AG04450 (cell line): ENCODE data around the gene FAM237B. TPM values are rescaled to one million over a fixed set of nuclear protein-coding genes. Genes with fewer than 3 reads are reported as not detected.
"Not testable (repeated sequence)": the region's sequence is repeated elsewhere in the genome, so short reads cannot be mapped to it uniquely, and the experiment has no call there.

Experiments used
- CTCF ChIA-PET: fragments of 300-600, 350-600 bp; formaldehyde crosslinking; extraction: SDS; loops from one replicate; lab custom pipeline; 2022; ENCODE audit warnings: antibody characterized with exemption, inconsistent platforms; lab: Charles Lee
- POLR2A ChIA-PET: fragments of 350-600 bp; formaldehyde crosslinking; extraction: SDS; loops from one replicate; lab custom pipeline; 2021; ENCODE audit warnings: antibody characterized with exemption, inconsistent platforms; lab: Yijun Ruan, JAX
- DNase-seq: peaks from one replicate; pipeline ENCODE4 v3.0.0-alpha.2; 2011; ENCODE audit warnings: low read depth, low spot score
- H3K27ac ChIP-seq: one replicate; pipeline ENCODE4 v1.5.1; 2012; ENCODE audit warnings: low read depth, low read length, control low read depth
- H3K27me3 ChIP-seq: one replicate; pipeline ENCODE4 v1.6.0; 2012; ENCODE audit warnings: low read length; ENCODE audit not compliant: control insufficient read depth, insufficient read depth
- H3K4me3 ChIP-seq: 2 replicates; pipeline ENCODE4 v1.5.1; 2011; ENCODE audit warnings: mild to moderate bottlenecking, low read depth, low read length, control low read depth
- H3K9me3 ChIP-seq: 2 replicates; pipeline ENCODE4 v1.5.1; 2012; ENCODE audit warnings: low read length; ENCODE audit not compliant: control insufficient read depth, insufficient read depth
- CTCF ChIP-seq: IDR thresholded peaks from 2 replicates; pipeline ENCODE4 v1.5.1; 2011; ENCODE audit warnings: low read depth, low read length, control low read depth, inconsistent platforms
- polyA plus RNA-seq: library from polyadenylated mRNA; depleted of rRNA; stranded (reverse); fragments of >200 nt; gene quantifications from 2 replicates; pipeline ENCODE4 v1.2.3, GENCODE V29; 2011

Gene FAM237B
- polyA plus RNA-seq, 1 experiment: not detected

- peak within 1 kb of the TSS; percentile 92 for H3K4me3 ChIP-seq
- ChIA-PET CTCF (interaction anchor here (0.8 to 2.0 kb wide), 26 partner anchors 9 to 193 kb away, joined by 3 to 12 read pairs (median 4); partner anchors contain the start of genes CLDN12, STEAP1 and STEAP2), POLR2A (interaction anchor here (1.2 kb wide), 1 partner anchor 57 kb away, joined by 4 read pairs; the partner anchor contains the start of gene CLDN12)
- H3K27ac ChIP-seq: peak within 1 kb of the TSS; percentile 77
- peak; percentile 90 for DNase-seq
- peak; percentile 75 for TF ChIP-seq CTCF
- H3K9me3 ChIP-seq: no peaks in the 10 kb centered on the region
- H3K27me3 ChIP-seq: no peaks in the 10 kb centered on the region
Observed at GRCh38 chr7:90346336-90347125, 25.4 kb upstream of the FAM237B start, which contains the start of gene GTPBP10. Gene GTPBP10, plus strand, starts transcription at chr7:90346716. Its CDS starts 26 bp downstream, at chr7:90346742.

GRCh38 chr7:90345595-90346335 lies 24.7 kb upstream of the FAM237B start:
- ChIA-PET POLR2A (interaction anchor here (1.2 kb wide), 1 partner anchor 58 kb away, joined by 4 read pairs; the partner anchor contains the start of gene CLDN12), CTCF (interaction anchor here (0.8 to 2.0 kb wide), 26 partner anchors 9 to 192 kb away, joined by 3 to 12 read pairs (median 4); partner anchors contain the start of genes CLDN12, STEAP1 and STEAP2)
- peak overlapping the region; percentile 92 for H3K4me3 ChIP-seq
- no peak for TF ChIP-seq CTCF
- no peak for DNase-seq
- peak overlapping the region; percentile 77 for H3K27ac ChIP-seq
- H3K27me3 ChIP-seq: no peaks in the 10 kb centered on the region
- no peaks in the 10 kb centered on the region for H3K9me3 ChIP-seq

GRCh38 chr7:90345016-90345415 lies 23.9 kb upstream of the FAM237B start:
- POLR2A ChIA-PET: interaction anchor here (1.2 kb wide), 1 partner anchor 59 kb away, joined by 4 read pairs; the partner anchor contains the start of gene CLDN12
- no peak for DNase-seq
- Histone ChIP-seq H3K27me3 (no peaks in the 10 kb centered on the region), H3K27ac (no peak overlapping the region), H3K9me3 (no peaks in the 10 kb centered on the region), H3K4me3 (no peak overlapping the region)
- no peak for TF ChIP-seq CTCF
- CTCF ChIA-PET: interaction anchor here (1.3 to 2.0 kb wide), 7 partner anchors 10 to 83 kb away, joined by 3 to 8 read pairs (median 6); no protein-coding TSS in a partner anchor

GRCh38 chr7:90337106-90337505 lies 16.0 kb upstream of the FAM237B start:
- no peak for DNase-seq
- Histone ChIP-seq H3K4me3 (no peak overlapping the region), H3K9me3 (peaks cover 4% of the 10 kb centered on the region; the same call in 1 of the 2 replicates), H3K27ac (no peak overlapping the region), H3K27me3 (no peaks in the 10 kb centered on the region)
- CTCF ChIA-PET: interaction anchor here (1.1 kb wide), 1 partner anchor 9 kb away, joined by 4 read pairs; no protein-coding TSS in a partner anchor
- TF ChIP-seq CTCF: no peak
- POLR2A ChIA-PET: no interaction called here

- DNase-seq, H3K4me3 ChIP-seq, POLR2A ChIA-PET, H3K27ac ChIP-seq, H3K27me3 ChIP-seq, H3K9me3 ChIP-seq: not testable (repeated sequence)
- CTCF ChIA-PET: interaction anchor here (1.9 kb wide), 1 partner anchor 11 kb away, joined by 7 read pairs; no protein-coding TSS in a partner anchor
Observed at GRCh38 chr7:90334926-90335325, 13.8 kb upstream of the FAM237B start.
